OCI-LY7 (cell line): ENCODE results near the gene LYRM2. TPM values are rescaled to one million over a fixed set of nuclear protein-coding genes. Genes with fewer than 3 reads are reported as not detected.

Source experiments
- BruUV-seq: library from RNA; stranded (reverse); fragments of 400-500 nt; replicated peaks from 2 replicates; lab custom pipeline; 2021; lab: Mats Ljungman, UMichigan
- CTCF ChIA-PET: fragments of 300-600 bp; sonication (Branson Sonifier 250); formaldehyde crosslinking; loops from one replicate; lab custom pipeline; 2022; ENCODE audit warnings: antibody characterized with exemption; ENCODE audit not compliant: unreplicated experiment; lab: Charles Lee
- POLR2A ChIA-PET: fragments of 300-600 bp; sonication (Branson Sonifier 250); formaldehyde crosslinking; loops from one replicate; lab custom pipeline; 2022; ENCODE audit warnings: antibody characterized with exemption; lab: Charles Lee
- DNase-seq: peaks from one replicate; pipeline ENCODE4 v3.0.0-alpha.2; 2015; ENCODE audit warnings: low spot score
- H2AFZ ChIP-seq: fragments of 200-600 bp; sonication (generic), shearing (Covaris generic); 2 replicates; pipeline ENCODE4 v1.6.1; 2014; ENCODE audit warnings: mild to moderate bottlenecking, antibody characterized with exemption, low read length, moderate library complexity
- H3K27ac ChIP-seq: fragments of 200-600 bp; sonication (generic); 2 replicates; pipeline ENCODE4 v1.5.1; 2014; ENCODE audit warnings: mixed run types, low read depth, mild to moderate bottlenecking, moderate library complexity, low read length, inconsistent platforms; ENCODE audit not compliant: poor library complexity, severe bottlenecking
- H3K36me3 ChIP-seq: fragments of 200-600 bp; sonication (generic); 2 replicates; pipeline ENCODE4 v1.6.1; 2014; ENCODE audit warnings: mild to moderate bottlenecking, antibody characterized with exemption, low read length, moderate library complexity, mixed read lengths; ENCODE audit not compliant: insufficient read depth
- H3K4me1 ChIP-seq: fragments of 200-600 bp; sonication (generic); 2 replicates; pipeline ENCODE4 v1.5.1; 2014; ENCODE audit warnings: mild to moderate bottlenecking, low read length; ENCODE audit not compliant: insufficient read depth, poor library complexity, severe bottlenecking
- H3K4me2 ChIP-seq: fragments of 200-600 bp; sonication (generic); 2 replicates; pipeline ENCODE4 v1.6.1; 2014; ENCODE audit warnings: mild to moderate bottlenecking, low read length
- H3K4me3 ChIP-seq: fragments of 200-600 bp; sonication (generic); 2 replicates; pipeline ENCODE4 v1.5.1; 2014; ENCODE audit warnings: mild to moderate bottlenecking, low read depth, low read length; ENCODE audit not compliant: poor library complexity, severe bottlenecking
- H3K79me2 ChIP-seq: fragments of 200-600 bp; sonication (generic); 2 replicates; pipeline ENCODE4 v1.6.1; 2016; ENCODE audit warnings: low read depth, mild to moderate bottlenecking, low read length, moderate library complexity, mixed read lengths; ENCODE audit not compliant: insufficient read depth
- H3K9me2 ChIP-seq: fragments of 200-600 bp; sonication (generic); 2 replicates; pipeline ENCODE4 v1.6.1; 2016; ENCODE audit warnings: mild to moderate bottlenecking, low read length, mixed read lengths; ENCODE audit not compliant: insufficient read depth
- H3K9me3 ChIP-seq: fragments of 200-600 bp; sonication (generic); 2 replicates; pipeline ENCODE4 v1.6.1; 2014; ENCODE audit warnings: mild to moderate bottlenecking, mixed run types, low read length, mixed read lengths
- H4K20me1 ChIP-seq: fragments of 200-600 bp; sonication (generic); 2 replicates; pipeline ENCODE4 v1.6.1; 2014; ENCODE audit warnings: mild to moderate bottlenecking, antibody characterized with exemption, low read length, moderate library complexity, mixed read lengths; ENCODE audit not compliant: insufficient read depth
- CTCF ChIP-seq: fragments of 200-600 bp; sonication (generic); conservative IDR thresholded peaks from 2 replicates; pipeline ENCODE4 v1.5.1; 2014; ENCODE audit warnings: mild to moderate bottlenecking, antibody characterized with exemption, low read length, moderate library complexity, mixed read lengths
- EZH2phosphoT487 ChIP-seq: fragments of 200-600 bp; sonication (generic); IDR thresholded peaks from 2 replicates; pipeline ENCODE4 v1.6.1; 2018; ENCODE audit warnings: low read depth, borderline replicate concordance, mild to moderate bottlenecking, mixed run types, antibody characterized with exemption, low read length, moderate library complexity, mixed read lengths
- intact Hi-C: fragments of 100-400 bp; cut with micrococcal nuclease; formaldehyde crosslinking; loops from one replicate; pipeline ENCODE4 v1.10.0; 2022; ENCODE audit not compliant: unreplicated experiment
- total RNA-seq, 2 experiments: library from RNA; depleted of rRNA in 1 of 2; stranded (reverse); fragments of >200 nt in 1 of 2; shearing (Covaris generic) in 1 of 2; gene quantifications; 2 replicates each; pipeline ENCODE4 v1.2.3, GENCODE V29; 2014 to 2022

Gene LYRM2
- total RNA-seq, 2 experiments from 2014 or later = 17.7 to 40.6 TPM

GRCh38 chr6:89585154-89585553 lies 53.4 kb downstream of the LYRM2 start:
- intact Hi-C loops = no loop called here

DNA sequence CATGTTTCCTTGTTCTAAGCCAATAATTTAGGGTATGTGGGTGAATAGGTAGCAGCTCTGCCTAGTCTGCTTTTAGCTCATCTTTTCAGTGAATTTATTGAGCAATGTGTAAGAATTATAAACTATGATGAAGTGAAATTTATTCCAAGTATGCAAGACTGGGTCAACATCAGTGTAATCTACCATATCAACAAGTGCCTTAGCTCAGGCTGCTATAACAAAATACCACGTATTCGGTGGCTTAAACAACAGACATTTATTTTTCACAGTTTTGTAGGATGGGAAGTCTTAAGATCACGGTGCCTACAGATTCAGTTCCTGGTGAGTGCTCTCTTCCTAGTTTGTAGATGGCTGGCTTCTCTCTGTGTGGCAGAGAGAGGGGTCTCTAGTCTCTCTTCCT lies 54.0 kb downstream of the LYRM2 start:
- intact Hi-C loops = no loop called here
- H3K4me1 ChIP-seq = no peaks in the 10 kb centered on the region
- TF ChIP-seq EZH2phosphoT487 = no peak
- no peak for TF ChIP-seq CTCF
- H3K79me2 ChIP-seq = no peaks in the 10 kb centered on the region
- H4K20me1 ChIP-seq = no peaks in the 10 kb centered on the region
- H3K27ac ChIP-seq = no peak overlapping the region
- no peak for DNase-seq
- ChIA-PET CTCF (interaction anchor here (0.6 kb wide), 1 partner anchor 19 kb away, joined by 3 read pairs; no protein-coding TSS in a partner anchor), POLR2A (interaction anchor here (0.6 to 0.8 kb wide), 2 partner anchors 9 to 43 kb away, joined by 3 to 4 read pairs; no protein-coding TSS in a partner anchor)
- no peaks in the 10 kb centered on the region for H3K9me3 ChIP-seq
- H2AFZ ChIP-seq = no peak overlapping the region
- no peaks in the 10 kb centered on the region for H3K36me3 ChIP-seq
- H3K4me2 ChIP-seq = no peak overlapping the region
- no peak overlapping the region for H3K4me3 ChIP-seq
- BruUV-seq = no TSS peak
- H3K9me2 ChIP-seq = no peaks in the 10 kb centered on the region

More at GRCh38 chr6:89585154-89585553, 53.4 kb downstream of the LYRM2 start:
- TF ChIP-seq CTCF = no peak
- TF ChIP-seq EZH2phosphoT487 = no peak
- Histone ChIP-seq H3K79me2 (no peaks in the 10 kb centered on the region), H3K4me3 (no peak overlapping the region), H3K27ac (no peak overlapping the region), H3K9me2 (no peaks in the 10 kb centered on the region), H2AFZ (no peak overlapping the region), H3K9me3 (no peaks in the 10 kb centered on the region), H3K36me3 (no peaks in the 10 kb centered on the region), H4K20me1 (no peaks in the 10 kb centered on the region), H3K4me1 (no peaks in the 10 kb centered on the region), H3K4me2 (no peak overlapping the region)
- POLR2A ChIA-PET = interaction anchor here (0.8 to 1.2 kb wide), 2 partner anchors 8 to 62 kb away, joined by 3 to 4 read pairs; no protein-coding TSS in a partner anchor
- no TSS peak for BruUV-seq
- DNase-seq = no peak
- CTCF ChIA-PET = interaction anchor here (0.6 kb wide), 1 partner anchor 18 kb away, joined by 3 read pairs; no protein-coding TSS in a partner anchor

- H3K9me3 ChIP-seq = no peaks in the 10 kb centered on the region
- H3K27ac ChIP-seq = no peak overlapping the region
- no peak overlapping the region for H3K4me3 ChIP-seq
- no peaks in the 10 kb centered on the region for H3K9me2 ChIP-seq
- H3K36me3 ChIP-seq = no peaks in the 10 kb centered on the region
- no peak for DNase-seq
- H3K79me2 ChIP-seq = no peaks in the 10 kb centered on the region
- POLR2A ChIA-PET = no interaction called here
- BruUV-seq = no TSS peak
- intact Hi-C loops = no loop called here
- no peaks in the 10 kb centered on the region for H4K20me1 ChIP-seq
- no peak overlapping the region for H3K4me2 ChIP-seq
- CTCF ChIA-PET = no interaction called here
- TF ChIP-seq EZH2phosphoT487 (no peak), CTCF (0 out of 2 replicates have a peak, but pooled peaks have one; percentile 31)
- H2AFZ ChIP-seq = no peak overlapping the region
- H3K4me1 ChIP-seq = no peaks in the 10 kb centered on the region
Measured at GRCh38 chr6:89583559-89583958, 55.0 kb downstream of the LYRM2 start.
